GM21360 (cell line): ENCODE measurements around the gene ARPC1A.
"Not testable (repeated sequence)": the region's sequence is repeated elsewhere in the genome, so short reads cannot be mapped to it uniquely, and the experiment has no call there.

ENCODE experiments used
- ATAC-seq: cut with Tn5 transposase; IDR thresholded peaks from one replicate; pipeline ENCODE4 v1.9.1; 2021; ENCODE audit warnings: mild to moderate bottlenecking, moderate library complexity; ENCODE audit not compliant: unreplicated experiment

ARPC1A gene

GRCh38 chr7:99406557-99406956, 80.9 kb downstream of the ARPC1A start:
- ATAC-seq = no peak

- ATAC-seq = peak; percentile 2
Observed at GRCh38 chr7:99407872-99408378, 82.2 kb downstream of the ARPC1A start.

- peak; percentile 79 for ATAC-seq
Observed at GRCh38 chr7:99408379-99409191, 82.9 kb downstream of the ARPC1A start, which contains the start of the genes BUD31 and PDAP1. Gene BUD31 (plus strand): TSS chr7:99408969. CDS start chr7:99411093, 2,124 bp downstream. Gene PDAP1 (minus strand): TSS chr7:99408597. CDS start chr7:99408548, 49 bp downstream.

- ATAC-seq = no peak
Observed at GRCh38 chr7:99409192-99409572, 83.5 kb downstream of the ARPC1A start.

- ATAC-seq = no peak
Observed at GRCh38 chr7:99409806-99410205, 84.1 kb downstream of the ARPC1A start.

- ATAC-seq = no peak
Observed at GRCh38 chr7:99410635-99411034, 84.9 kb downstream of the ARPC1A start.

GRCh38 chr7:99415513-99416127, 89.9 kb downstream of the ARPC1A start:
- ATAC-seq = not testable (repeated sequence)
